Vagina (tissue), 2 donors: ENCODE results near the gene CSF1R. TPM values are rescaled to one million over a fixed set of nuclear protein-coding genes. Genes with fewer than 3 reads are reported as not detected.
A peak's percentile ranks its signal among the peaks of the same experiment; 100 is the strongest.

ENCODE experiments used
- DNase-seq, 2 donors: peaks; one replicate each; pipeline ENCODE4 v3.0.0-alpha.2; 2017; ENCODE audit errors: extremely low spot score in 2 of 2
- H3K27ac ChIP-seq: fragments of 200-600 bp; sonication (generic); one replicate; pipeline ENCODE4 v1.5.1; 2019
- H3K27me3 ChIP-seq: fragments of 200-600 bp; sonication (generic); one replicate; pipeline ENCODE4 v1.5.1; 2019
- H3K36me3 ChIP-seq, 2 donors: fragments of 200-600 bp; sonication (generic); one replicate each; pipeline ENCODE4 v1.5.1; 2017 to 2019
- H3K4me1 ChIP-seq: fragments of 200-600 bp; sonication (generic); one replicate; pipeline ENCODE4 v1.5.1; 2019
- H3K4me3 ChIP-seq, 2 donors: fragments of 200-600 bp; sonication (generic); 1 replicate in 1 of 2; 2 replicates in 1 of 2; pipeline ENCODE4 v1.5.1; 2016 to 2019
- H3K9me3 ChIP-seq: fragments of 200-600 bp; sonication (generic); one replicate; pipeline ENCODE4 v1.5.1; 2019
- CTCF ChIP-seq, 3 experiments: fragments of 450-650 bp in 2 of 3; fragments of 200-600 bp in 1 of 3; sonication (generic) in 1 of 3; IDR thresholded peaks; one replicate each; pipeline ENCODE4 v1.5.1; 2017 to 2019; ENCODE audit warnings: antibody characterized with exemption in 3 of 3, mild to moderate bottlenecking in 2 of 3, moderate library complexity in 2 of 3
- POLR2A ChIP-seq, 2 donors: fragments of 450-650 bp; IDR thresholded peaks; one replicate each; pipeline ENCODE4 v1.6.1; 2017; ENCODE audit warnings: antibody characterized with exemption in 2 of 2, mild to moderate bottlenecking in 2 of 2, moderate library complexity in 2 of 2
- POLR2AphosphoS5 ChIP-seq, 2 donors: sonication (generic); formaldehyde crosslinking; IDR thresholded peaks; one replicate each; pipeline ENCODE4 v1.9.0; 2017; ENCODE audit warnings: antibody characterized with exemption in 2 of 2, mild to moderate bottlenecking in 2 of 2, low read depth in 1 of 2; ENCODE audit not compliant: insufficient read depth in 1 of 2
- intact Hi-C: fragments of 100-400 bp; cut with DNase I; formaldehyde crosslinking; loops from one replicate; pipeline ENCODE4 v1.15.1; 2023
- total RNA-seq: library from RNA; depleted of rRNA; stranded (reverse); fragments of >200 nt; gene quantifications from one replicate; pipeline ENCODE4 v1.2.3, GENCODE V29; 2016

CSF1R gene
- total RNA-seq, 1 donor from 2014 or later: 21.4 TPM

GRCh38 chr5:150121448-150122157, 35.2 kb upstream of the CSF1R start:
- H3K36me3 ChIP-seq: peaks cover 0 to 95% of the 10 kb centered on the region in 2 donors
- intact Hi-C loops: no loop called here
- H3K9me3 ChIP-seq: no peaks in the 10 kb centered on the region
- peak overlapping the region; percentile 20 for H3K27ac ChIP-seq
- H3K27me3 ChIP-seq: no peaks in the 10 kb centered on the region
- H3K4me1 ChIP-seq: no peaks in the 10 kb centered on the region
- TF ChIP-seq POLR2AphosphoS5 (IDR thresholded peaks at IDR 0.05; ENCODE audit: insufficient read depth in 1 of 2, low read depth in 1 of 2) (no peak), CTCF (IDR thresholded peaks at IDR 0.05) (no peak), POLR2A (IDR thresholded peaks at IDR 0.05) (no peak)
- DNase-seq: no peak
- H3K4me3 ChIP-seq: no peak overlapping the region

GRCh38 chr5:150120617-150121447, 34.5 kb upstream of the CSF1R start:
- intact Hi-C loops: no loop called here
- peak overlapping the region; percentile 20 for H3K27ac ChIP-seq
- no peaks in the 10 kb centered on the region for H3K4me1 ChIP-seq
- no peaks in the 10 kb centered on the region for H3K9me3 ChIP-seq
- H3K36me3 ChIP-seq: peaks cover 0 to 90% of the 10 kb centered on the region in 2 donors
- no peak for DNase-seq
- TF ChIP-seq POLR2A (IDR thresholded peaks at IDR 0.05): no peak
- TF ChIP-seq POLR2AphosphoS5 (IDR thresholded peaks at IDR 0.05; ENCODE audit: insufficient read depth in 1 of 2, low read depth in 1 of 2): no peak
- TF ChIP-seq CTCF (IDR thresholded peaks at IDR 0.05): no peak
- H3K27me3 ChIP-seq: no peaks in the 10 kb centered on the region
- no peak overlapping the region for H3K4me3 ChIP-seq

- Histone ChIP-seq H3K9me3 (no peaks in the 10 kb centered on the region), H3K4me3 (no peak overlapping the region), H3K36me3 (peaks cover 0 to 82% of the 10 kb centered on the region in 2 donors), H3K27ac (peak overlapping the region; percentile 20), H3K27me3 (no peaks in the 10 kb centered on the region), H3K4me1 (no peaks in the 10 kb centered on the region)
- no peak for DNase-seq
- TF ChIP-seq POLR2AphosphoS5 (IDR thresholded peaks at IDR 0.05; ENCODE audit: insufficient read depth in 1 of 2, low read depth in 1 of 2) (no peak), POLR2A (IDR thresholded peaks at IDR 0.05) (no peak), CTCF (IDR thresholded peaks at IDR 0.05) (no peak)
- intact Hi-C loops: no loop called here
Measured at GRCh38 chr5:150120062-150120441, 33.7 kb upstream of the CSF1R start.

GRCh38 chr5:150119421-150120061, 33.2 kb upstream of the CSF1R start:
- intact Hi-C loops: no loop called here
- H3K4me3 ChIP-seq: no peak overlapping the region
- TF ChIP-seq POLR2AphosphoS5 (IDR thresholded peaks at IDR 0.05; ENCODE audit: insufficient read depth in 1 of 2, low read depth in 1 of 2) (no peak), POLR2A (IDR thresholded peaks at IDR 0.05) (no peak), CTCF (IDR thresholded peaks at IDR 0.05) (no peak)
- H3K9me3 ChIP-seq: no peaks in the 10 kb centered on the region
- peak in 1 of 2 donors; percentile 77 for DNase-seq
- H3K4me1 ChIP-seq: no peaks in the 10 kb centered on the region
- H3K27me3 ChIP-seq: no peaks in the 10 kb centered on the region
- H3K27ac ChIP-seq: no peak overlapping the region
- H3K36me3 ChIP-seq: peaks cover 0 to 79% of the 10 kb centered on the region in 2 donors
